GM12892 (cell line): ENCODE data around the gene PAPSS2.
"Not testable (repeated sequence)": the region's sequence is repeated elsewhere in the genome, so short reads cannot be mapped to it uniquely, and the experiment has no call there.

Experiments used
- DNase-seq: peaks from one replicate; pipeline ENCODE4 v3.0.0; 2011; ENCODE audit not compliant: insufficient read length
- FAIRE-seq: peaks from 2 replicates; lab custom pipeline; 2011; peaks lifted over from hg19 to GRCh38; lab: Jason Lieb, UNC
- POLR2A ChIP-seq: IDR thresholded peaks from 2 replicates; pipeline ENCODE4 v1.6.1; 2011; ENCODE audit warnings: low read depth, low read length, control low read depth
- POLR2AphosphoS5 ChIP-seq: IDR thresholded peaks from 2 replicates; pipeline ENCODE4 v1.6.1; 2011; ENCODE audit warnings: low read depth, low read length, control low read depth
- TAF1 ChIP-seq: IDR thresholded peaks from 2 replicates; pipeline ENCODE4 v1.6.1; 2011; ENCODE audit warnings: low read depth, mild to moderate bottlenecking, control low read depth, low read length, borderline replicate concordance

Gene PAPSS2

GRCh38 chr10:87724789-87725188, 65.1 kb downstream of the PAPSS2 start:
- DNase-seq (no peak), FAIRE-seq (no peak)
- TF ChIP-seq TAF1, result no peak
- TF ChIP-seq POLR2A, result no peak
- TF ChIP-seq POLR2AphosphoS5, result no peak

DNA sequence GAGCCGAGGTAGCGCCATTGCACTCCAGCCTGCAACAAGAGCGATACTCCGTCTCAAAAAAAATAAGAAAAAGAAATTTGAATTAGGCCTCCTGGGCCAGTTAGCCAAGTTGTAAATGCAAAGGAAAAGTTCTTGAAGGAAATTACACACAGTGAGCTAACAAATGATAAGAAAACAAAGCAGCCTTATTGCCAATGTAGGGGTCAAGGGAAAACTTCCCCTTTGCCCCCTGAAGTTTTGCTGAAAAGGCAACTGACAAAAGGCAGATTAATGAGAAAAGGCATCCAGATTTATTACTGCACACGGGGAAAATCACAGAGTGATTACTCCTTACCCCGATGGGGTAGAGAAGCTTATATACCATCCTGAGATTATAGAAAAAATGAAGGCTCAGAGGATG, 70.3 kb downstream of the PAPSS2 start:
- no peak for DNase-seq
- no peak for TF ChIP-seq TAF1
- TF ChIP-seq POLR2A, result no peak
- no peak for TF ChIP-seq POLR2AphosphoS5
- no peak for FAIRE-seq

DNA sequence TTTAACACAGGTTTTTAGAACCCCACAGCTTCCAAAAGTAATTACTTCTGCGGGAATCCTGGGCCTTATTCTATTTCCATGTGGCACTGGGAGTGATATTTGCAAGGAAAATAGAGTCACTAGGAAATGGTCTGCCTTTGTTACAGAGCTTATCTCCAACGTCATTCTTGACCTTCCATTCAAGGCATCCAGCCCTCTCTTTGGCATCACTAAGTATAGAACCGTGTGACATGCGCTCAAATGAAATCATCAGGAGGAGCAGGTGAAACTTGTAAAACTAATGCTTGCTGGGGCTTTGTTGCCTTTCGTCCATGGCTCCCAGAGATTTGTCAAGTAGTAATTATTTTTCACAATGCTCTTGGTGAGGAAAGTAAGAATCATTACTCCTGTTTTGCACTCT, 73.4 kb downstream of the PAPSS2 start:
- DNase-seq, result no peak
- FAIRE-seq, result no peak
- no peak for TF ChIP-seq TAF1

DNA sequence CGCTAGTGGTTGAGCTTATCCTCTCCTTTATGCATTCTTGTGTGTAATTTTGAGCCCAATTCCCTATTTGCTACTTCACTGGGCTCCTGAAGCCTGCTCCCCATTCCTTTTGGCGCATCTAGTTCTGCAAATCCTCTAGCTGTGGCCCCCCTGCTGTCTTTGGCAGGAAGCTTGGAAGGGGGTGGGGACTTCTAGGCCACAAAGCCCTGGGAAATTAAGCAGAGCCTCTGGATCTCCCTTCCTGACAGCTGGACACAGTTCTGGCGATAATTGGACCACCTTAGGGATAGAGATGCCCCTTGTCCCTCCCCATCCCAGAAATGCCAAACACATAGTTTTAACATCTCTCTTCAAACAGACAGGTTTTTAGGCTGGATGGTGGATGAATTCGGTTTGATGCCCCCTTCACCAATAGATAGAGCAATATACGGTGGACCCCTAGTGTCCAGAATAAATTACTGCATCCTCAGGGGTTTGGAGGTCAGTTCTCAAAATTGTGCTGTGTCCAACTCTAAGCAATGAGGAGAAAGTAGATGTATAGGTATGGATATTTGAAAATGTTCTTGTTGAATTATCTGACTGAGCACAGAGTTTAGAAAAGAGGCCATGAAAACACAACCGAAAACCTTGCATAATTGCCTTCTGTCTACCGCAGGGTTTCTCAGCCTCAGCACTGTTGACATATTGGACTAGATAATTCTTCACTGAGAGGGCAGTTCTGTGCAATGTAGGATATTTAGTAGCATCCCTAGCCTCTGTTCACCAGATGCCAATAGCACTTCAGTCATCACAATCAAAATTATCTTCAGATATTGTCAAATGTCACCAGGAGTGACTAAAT, 75.5 kb downstream of the PAPSS2 start:
- peak; percentile 90 for FAIRE-seq
- no peak for DNase-seq
- no peak for TF ChIP-seq POLR2AphosphoS5
- TF ChIP-seq TAF1, result no peak
- TF ChIP-seq POLR2A, result no peak

DNA sequence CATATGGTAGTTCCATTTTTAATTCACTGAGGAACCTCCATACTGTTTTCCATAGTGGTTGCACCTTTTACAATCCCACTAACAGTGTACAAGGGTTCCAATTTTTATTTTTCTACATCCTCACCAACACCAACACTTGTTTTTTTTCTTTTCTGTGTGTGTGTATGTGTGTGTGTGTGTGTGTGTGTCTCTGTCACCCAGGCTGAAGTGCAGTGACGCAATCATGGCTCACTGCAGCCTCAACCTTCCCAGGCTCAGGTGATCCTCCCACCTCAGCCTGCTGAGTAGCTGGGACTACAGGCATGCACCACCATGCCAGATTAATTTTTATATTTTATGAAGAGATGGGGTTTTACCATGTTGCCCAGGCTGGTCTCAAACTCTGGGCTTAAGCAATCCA, 78.6 kb downstream of the PAPSS2 start:
- not testable (repeated sequence) for DNase-seq, FAIRE-seq

- FAIRE-seq (peak; percentile 33), DNase-seq (no peak)
- TF ChIP-seq POLR2A, result no peak
- no peak for TF ChIP-seq POLR2AphosphoS5
- no peak for TF ChIP-seq TAF1
Observed at GRCh38 chr10:87739703-87740102, 80.0 kb downstream of the PAPSS2 start.

- DNase-seq (no peak), FAIRE-seq (no peak)
- no peak for TF ChIP-seq POLR2AphosphoS5
- no peak for TF ChIP-seq TAF1
Observed at GRCh38 chr10:87740254-87740655, 80.6 kb downstream of the PAPSS2 start.

DNA sequence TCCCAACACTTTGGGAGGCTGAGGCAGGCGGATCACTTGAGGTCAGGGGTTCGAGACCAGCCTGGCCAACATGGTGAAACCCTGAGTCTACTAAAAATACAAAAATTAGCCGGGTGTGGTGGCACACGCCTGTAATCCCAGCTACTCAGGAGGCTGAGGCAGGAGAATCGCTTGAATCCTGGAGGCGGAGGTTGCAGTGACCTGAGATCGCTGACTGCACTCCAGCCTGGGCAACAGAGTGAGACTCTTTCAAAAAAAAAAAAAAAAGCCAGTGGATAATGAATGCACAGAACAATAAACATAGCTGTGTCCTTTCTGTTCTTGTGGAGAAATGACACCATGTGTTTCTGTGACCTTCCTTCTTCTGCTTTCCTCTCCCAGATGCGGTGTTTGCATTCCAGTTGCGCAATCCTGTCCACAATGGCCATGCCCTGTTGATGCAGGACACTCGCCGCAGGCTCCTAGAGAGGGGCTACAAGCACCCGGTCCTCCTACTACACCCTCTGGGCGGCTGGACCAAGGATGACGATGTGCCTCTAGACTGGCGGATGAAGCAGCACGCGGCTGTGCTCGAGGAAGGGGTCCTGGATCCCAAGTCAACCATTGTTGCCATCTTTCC, 83.4 kb downstream of the PAPSS2 start:
- FAIRE-seq, DNase-seq: not testable (repeated sequence)

DNA sequence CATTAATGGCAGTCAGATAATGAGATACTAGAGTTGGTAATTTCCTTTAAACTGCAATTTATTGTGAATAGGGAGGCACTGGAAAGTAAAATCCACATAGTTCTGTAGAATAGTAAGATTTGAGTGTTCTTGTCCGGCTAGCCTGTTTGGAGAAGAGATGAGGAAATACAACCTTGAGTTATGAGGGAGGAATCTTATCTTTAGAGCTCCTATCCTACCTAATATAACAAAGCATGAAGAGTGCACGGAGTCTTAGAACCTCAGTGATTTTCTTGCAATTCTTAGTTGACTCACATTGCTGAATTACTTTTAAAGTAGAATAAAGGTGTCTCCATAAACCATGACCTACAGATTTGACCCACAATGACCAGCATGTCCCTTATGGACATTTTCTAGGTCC, 84.9 kb downstream of the PAPSS2 start:
- TF ChIP-seq TAF1 (no peak), POLR2A (no peak), POLR2AphosphoS5 (no peak)
- DNase-seq (no peak), FAIRE-seq (no peak)

DNA sequence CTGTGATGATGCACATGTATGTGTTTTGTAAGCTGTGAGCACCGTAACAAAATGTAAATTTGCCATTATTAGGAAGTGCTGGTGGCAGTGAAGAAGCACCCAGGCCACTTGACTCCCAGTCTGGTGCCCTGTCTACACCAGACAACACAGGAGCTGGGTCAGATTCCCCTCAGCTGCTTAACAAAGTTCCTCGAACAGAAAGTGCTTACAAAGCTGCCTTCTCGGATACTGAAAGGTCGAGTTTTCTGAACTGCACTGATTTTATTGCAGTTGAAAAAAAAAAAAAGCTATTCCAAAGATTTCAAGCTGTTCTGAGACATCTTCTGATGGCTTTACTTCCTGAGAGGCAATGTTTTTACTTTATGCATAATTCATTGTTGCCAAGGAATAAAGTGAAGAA, 87.2 kb downstream of the PAPSS2 start:
- no peak for FAIRE-seq
- TF ChIP-seq TAF1, result no peak
- no peak for TF ChIP-seq POLR2AphosphoS5
- TF ChIP-seq POLR2A, result no peak

GRCh38 chr10:87748244-87748643, 88.6 kb downstream of the PAPSS2 start:
- not testable (repeated sequence) for DNase-seq, FAIRE-seq

More for the DNA sequence above, 87.2 kb downstream of the PAPSS2 start:
- no peak for DNase-seq

- DNase-seq (no peak), FAIRE-seq (no peak)
- 0 out of 2 replicates have a peak, but pooled peaks have one; percentile 29 for TF ChIP-seq POLR2AphosphoS5
- TF ChIP-seq TAF1, result no peak
- 0 out of 2 replicates have a peak, but pooled peaks have one; percentile 30 for TF ChIP-seq POLR2A
Observed at GRCh38 chr10:87750001-87750671, 90.5 kb downstream of the PAPSS2 start.
